BE2C (cell line): ENCODE data around the gene BIRC2.

Experiments
- DNase-seq: peaks from one replicate; pipeline ENCODE4 v3.0.0-alpha.2; 2020
- H3K27me3 ChIP-seq: fragments of 250-450 bp; sonication (Bioruptor Pico); 2 replicates; pipeline ENCODE4 v1.5.1; 2020; ENCODE audit warnings: mild to moderate bottlenecking
- H3K36me3 ChIP-seq: fragments of 250-450 bp; sonication (Bioruptor Pico); 2 replicates; pipeline ENCODE4 v1.5.1; 2020; ENCODE audit warnings: mild to moderate bottlenecking
- H3K4me1 ChIP-seq: fragments of 250-450 bp; sonication (Bioruptor Pico); 2 replicates; pipeline ENCODE4 v1.5.1; 2020
- H3K4me3 ChIP-seq: 2 replicates; pipeline ENCODE4 v1.5.1; 2011; ENCODE audit warnings: low read depth, low read length
- H3K9me3 ChIP-seq: fragments of 250-450 bp; sonication (Bioruptor Pico); 2 replicates; pipeline ENCODE4 v1.5.1; 2020
- TF ChIP-seq, protein P1 (sequence below): IDR thresholded peaks from 2 replicates; pipeline ENCODE4 v1.5.1; 2012; ENCODE audit warnings: mild to moderate bottlenecking, low read depth, low read length

The BIRC2 gene

DNA sequence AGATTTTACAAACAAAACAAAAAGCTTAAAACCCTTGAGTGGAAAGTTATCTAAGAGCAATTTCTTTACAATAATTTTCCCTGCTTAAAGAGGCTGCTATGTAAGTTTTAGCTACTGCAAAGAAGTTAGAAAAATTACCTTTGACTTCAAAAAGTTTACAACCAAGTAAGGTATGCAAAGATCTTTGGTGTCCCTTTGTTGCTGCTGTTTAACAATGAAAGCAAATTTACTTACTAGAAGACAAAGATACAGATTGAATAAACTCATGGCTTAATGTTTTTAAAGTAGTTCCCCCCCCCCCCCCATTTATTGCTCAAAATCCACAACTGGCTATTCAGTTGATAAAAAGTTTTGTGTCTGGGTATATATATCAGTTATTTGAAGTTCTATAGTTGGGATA, 79.6 kb downstream of the BIRC2 start:
- TF ChIP-seq, protein P1, sequence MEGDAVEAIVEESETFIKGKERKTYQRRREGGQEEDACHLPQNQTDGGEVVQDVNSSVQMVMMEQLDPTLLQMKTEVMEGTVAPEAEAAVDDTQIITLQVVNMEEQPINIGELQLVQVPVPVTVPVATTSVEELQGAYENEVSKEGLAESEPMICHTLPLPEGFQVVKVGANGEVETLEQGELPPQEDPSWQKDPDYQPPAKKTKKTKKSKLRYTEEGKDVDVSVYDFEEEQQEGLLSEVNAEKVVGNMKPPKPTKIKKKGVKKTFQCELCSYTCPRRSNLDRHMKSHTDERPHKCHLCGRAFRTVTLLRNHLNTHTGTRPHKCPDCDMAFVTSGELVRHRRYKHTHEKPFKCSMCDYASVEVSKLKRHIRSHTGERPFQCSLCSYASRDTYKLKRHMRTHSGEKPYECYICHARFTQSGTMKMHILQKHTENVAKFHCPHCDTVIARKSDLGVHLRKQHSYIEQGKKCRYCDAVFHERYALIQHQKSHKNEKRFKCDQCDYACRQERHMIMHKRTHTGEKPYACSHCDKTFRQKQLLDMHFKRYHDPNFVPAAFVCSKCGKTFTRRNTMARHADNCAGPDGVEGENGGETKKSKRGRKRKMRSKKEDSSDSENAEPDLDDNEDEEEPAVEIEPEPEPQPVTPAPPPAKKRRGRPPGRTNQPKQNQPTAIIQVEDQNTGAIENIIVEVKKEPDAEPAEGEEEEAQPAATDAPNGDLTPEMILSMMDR, result no peak
- peaks cover 12% of the 10 kb centered on the region for H3K36me3 ChIP-seq
- H3K9me3 ChIP-seq, result no peaks in the 10 kb centered on the region
- DNase-seq, result no peak
- peaks cover 5% of the 10 kb centered on the region; the same call in 1 of the 2 replicates for H3K4me1 ChIP-seq
- no peak overlapping the region for H3K4me3 ChIP-seq
- no peaks in the 10 kb centered on the region for H3K27me3 ChIP-seq

DNA sequence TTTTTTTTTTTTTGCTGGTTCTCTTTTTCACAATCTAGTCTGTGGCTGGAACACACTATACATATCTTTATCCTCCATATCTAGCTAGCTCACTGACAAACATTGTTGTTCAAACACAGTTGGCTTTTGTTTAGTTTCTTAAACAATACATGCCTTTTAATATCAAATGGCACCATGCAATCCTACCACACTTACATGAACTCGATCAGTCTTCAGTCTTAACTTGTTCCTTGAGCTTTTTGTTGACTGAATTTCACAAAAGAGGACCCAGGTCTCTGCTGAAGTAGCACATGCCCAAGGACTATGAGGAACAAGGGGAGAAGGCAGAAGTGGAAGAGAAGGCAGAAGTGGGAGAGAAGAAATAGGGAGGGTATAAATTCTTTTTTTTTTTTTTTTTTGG, 80.1 kb downstream of the BIRC2 start:
- Histone ChIP-seq H3K4me3 (no peak overlapping the region), H3K36me3 (peaks cover 17% of the 10 kb centered on the region), H3K4me1 (peaks cover 5% of the 10 kb centered on the region; the same call in 1 of the 2 replicates), H3K27me3 (no peaks in the 10 kb centered on the region), H3K9me3 (no peaks in the 10 kb centered on the region)
- DNase-seq, result no peak
- TF ChIP-seq, protein P1, result no peak
